Measurements from ENCODE around the gene KIAA0319L.
A peak's percentile ranks its signal among the peaks of the same experiment; 100 is the strongest.

The KIAA0319L gene

GRCh38 chr1:35564037-35564883 is 7.1 kb upstream of the KIAA0319L start:
- FAIRE-seq = no peak
- DNase-seq (ENCODE audit: low spot score) = peak; percentile 61

GRCh38 chr1:35563166-35563565 is 6.0 kb upstream of the KIAA0319L start:
- FAIRE-seq = no peak

GRCh38 chr1:35561972-35562680 is 4.9 kb upstream of the KIAA0319L start:
- DNase-seq (ENCODE audit: low spot score) (no peak), FAIRE-seq (no peak)

More at GRCh38 chr1:35563166-35563565, 6.0 kb upstream of the KIAA0319L start:
- no peak for DNase-seq (ENCODE audit: low spot score)

- no peak for FAIRE-seq
Observed at GRCh38 chr1:35561297-35561971, 4.2 kb upstream of the KIAA0319L start.

GRCh38 chr1:35560256-35561225 is 3.3 kb upstream of the KIAA0319L start:
- FAIRE-seq (no peak), DNase-seq (ENCODE audit: low spot score) (no peak)

More at GRCh38 chr1:35561297-35561971, 4.2 kb upstream of the KIAA0319L start:
- DNase-seq (ENCODE audit: low spot score) = no peak

GRCh38 chr1:35559317-35559944 is 2.2 kb upstream of the KIAA0319L start:
- DNase-seq (ENCODE audit: low spot score) (no peak), FAIRE-seq (no peak)

GRCh38 chr1:35558374-35559316 is 1.4 kb upstream of the KIAA0319L start:
- no peak for FAIRE-seq

GRCh38 chr1:35557611-35558373 is 589 bp upstream of the KIAA0319L start, which contains the start of gene NCDN:
TSS of gene NCDN (plus strand) at chr1:35557799. CDS start at chr1:35558191, 392 bp downstream.
- DNase-seq (ENCODE audit: low spot score) = peak; percentile 90
- FAIRE-seq = peak; percentile 69

More at GRCh38 chr1:35558374-35559316, 1.4 kb upstream of the KIAA0319L start:
- no peak for DNase-seq (ENCODE audit: low spot score)

GRCh38 chr1:35556484-35557117 is 602 bp downstream of the KIAA0319L start:
- FAIRE-seq (no peak), DNase-seq (ENCODE audit: low spot score) (no peak)

- no peak for FAIRE-seq
- DNase-seq (ENCODE audit: low spot score) = no peak
Observed at GRCh38 chr1:35555601-35556477, 1.4 kb downstream of the KIAA0319L start.

- DNase-seq (ENCODE audit: low spot score) = no peak
- no peak for FAIRE-seq
Observed at GRCh38 chr1:35555212-35555584, 2.0 kb downstream of the KIAA0319L start.

- DNase-seq (ENCODE audit: low spot score) = no peak
Observed at GRCh38 chr1:35554266-35555211, 2.7 kb downstream of the KIAA0319L start.

GRCh38 chr1:35553851-35554250 is 3.4 kb downstream of the KIAA0319L start:
- DNase-seq (ENCODE audit: low spot score) = no peak
- no peak for FAIRE-seq

More at GRCh38 chr1:35554266-35555211, 2.7 kb downstream of the KIAA0319L start:
- FAIRE-seq = no peak

GRCh38 chr1:35546614-35547013 is 10.6 kb downstream of the KIAA0319L start:
- no peak for FAIRE-seq
- DNase-seq (ENCODE audit: low spot score) = no peak

- no peak for DNase-seq (ENCODE audit: low spot score)
- no peak for FAIRE-seq
Observed at GRCh38 chr1:35544976-35545375, 12.2 kb downstream of the KIAA0319L start.

GRCh38 chr1:35539824-35540261 is 17.4 kb downstream of the KIAA0319L start:
- no peak for DNase-seq (ENCODE audit: low spot score)
- no peak for FAIRE-seq

All from RCC 7860 (cell line).